Stimulated activated CD8-positive, alpha-beta memory T cell treated with anti-CD3 and anti-CD28 coated beads, Interleukin-7, amount 100 ng/mL, for 24 hours (primary cell): ENCODE results near the gene ABCB7.
"Not testable (repeated sequence)": the region's sequence is repeated elsewhere in the genome, so short reads cannot be mapped to it uniquely, and the experiment has no call there.

ENCODE experiments used
- DNase-seq: peaks from one replicate; pipeline ENCODE4 v3.0.0-alpha.2; 2020; ENCODE audit warnings: low read depth

The ABCB7 gene

DNA sequence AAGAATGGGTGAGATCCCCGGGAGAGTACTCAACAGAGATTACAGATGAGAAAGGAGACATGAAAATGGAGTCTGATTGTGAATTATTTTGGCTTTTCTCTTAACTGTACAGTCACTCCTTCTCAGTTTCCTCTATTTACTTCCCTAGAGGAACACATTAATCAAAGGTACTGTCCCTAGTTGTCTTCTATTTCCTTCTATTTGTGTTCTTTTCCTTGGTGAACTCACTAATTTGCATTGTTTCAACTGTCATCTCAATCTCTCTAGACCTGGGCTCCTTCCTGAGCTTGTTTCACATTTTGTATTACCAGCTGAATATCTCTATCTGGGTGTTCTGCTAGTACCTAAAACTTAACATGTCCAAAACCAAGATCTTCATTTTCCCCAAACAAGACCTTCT is 59.8 kb downstream of the ABCB7 start:
- DNase-seq = no peak

DNA sequence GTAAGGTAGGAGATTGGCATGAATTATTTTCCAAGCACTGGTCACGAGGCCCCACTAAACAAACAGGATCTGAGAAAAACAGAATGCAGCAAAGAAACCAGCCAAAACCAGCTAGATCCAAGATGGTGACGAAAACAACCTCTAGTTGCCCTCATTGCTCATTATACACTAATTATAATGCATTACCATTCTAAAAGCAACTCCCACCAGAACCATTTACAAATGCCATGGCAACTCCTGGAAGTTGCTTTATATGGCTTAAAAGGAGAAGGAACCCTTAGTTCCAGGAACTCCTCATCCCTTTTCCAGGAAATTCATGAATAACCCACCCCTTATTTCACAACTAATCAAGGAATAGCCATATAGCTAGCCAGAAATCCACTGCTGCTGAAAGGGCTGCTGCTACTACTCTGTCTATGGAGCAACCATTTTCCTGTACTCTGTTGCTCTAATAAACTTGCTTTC is 69.3 kb downstream of the ABCB7 start:
- no peak for DNase-seq

DNA sequence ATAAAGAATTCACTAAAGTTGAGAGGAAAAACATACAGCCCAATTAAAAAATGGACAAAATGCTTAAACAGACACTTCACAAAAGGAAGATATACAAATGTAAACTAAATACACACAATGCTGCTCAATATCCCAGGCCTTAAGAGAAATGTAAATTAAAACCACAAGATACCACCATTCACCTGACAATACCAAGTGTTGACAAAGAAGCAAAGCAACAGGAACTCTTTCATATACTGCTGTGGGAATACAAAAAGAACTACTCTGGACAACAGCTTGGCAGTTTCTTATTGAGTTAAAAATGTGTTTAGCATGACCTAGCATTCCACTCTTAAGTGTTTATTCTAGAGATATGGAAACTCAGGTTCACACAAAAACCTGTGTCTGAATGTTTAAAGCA is 71.3 kb downstream of the ABCB7 start:
- DNase-seq = no peak

DNA sequence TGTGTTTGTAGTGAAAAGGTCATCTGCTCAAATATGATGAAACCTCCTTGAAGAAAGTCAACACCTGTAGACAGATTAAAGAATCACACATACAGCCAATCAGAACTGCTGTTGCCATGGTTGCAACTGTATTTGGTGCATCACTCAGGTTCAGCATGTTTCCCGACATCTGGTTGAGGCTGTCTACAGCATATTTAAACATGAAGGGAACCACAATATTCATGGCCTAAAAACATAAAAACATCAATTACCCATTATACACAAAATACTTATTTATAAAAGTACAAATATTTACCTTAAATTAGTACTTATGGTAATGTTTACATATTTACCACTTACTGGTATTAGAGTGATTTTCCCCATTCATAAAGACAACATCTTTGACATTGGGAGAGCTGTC is 79.7 kb downstream of the ABCB7 start:
- no peak for DNase-seq

DNA sequence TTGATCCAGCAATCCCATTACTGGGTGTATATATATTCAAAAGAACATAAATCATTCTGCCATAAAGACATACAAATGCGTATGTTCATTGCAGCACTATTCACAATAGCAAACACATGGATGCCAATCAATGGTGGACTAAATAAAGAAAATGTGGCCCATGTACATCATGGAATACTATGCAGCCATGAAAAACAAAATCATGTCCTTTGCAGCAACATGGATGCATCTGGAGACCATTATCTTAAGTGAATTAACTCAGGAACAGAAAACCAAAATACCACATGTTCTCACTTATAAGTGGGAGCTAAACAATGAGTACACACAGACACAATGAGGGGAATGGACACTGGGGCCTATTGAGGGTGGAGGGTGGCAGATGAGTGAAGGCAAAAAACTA is 81.6 kb downstream of the ABCB7 start:
- DNase-seq = no peak

DNA sequence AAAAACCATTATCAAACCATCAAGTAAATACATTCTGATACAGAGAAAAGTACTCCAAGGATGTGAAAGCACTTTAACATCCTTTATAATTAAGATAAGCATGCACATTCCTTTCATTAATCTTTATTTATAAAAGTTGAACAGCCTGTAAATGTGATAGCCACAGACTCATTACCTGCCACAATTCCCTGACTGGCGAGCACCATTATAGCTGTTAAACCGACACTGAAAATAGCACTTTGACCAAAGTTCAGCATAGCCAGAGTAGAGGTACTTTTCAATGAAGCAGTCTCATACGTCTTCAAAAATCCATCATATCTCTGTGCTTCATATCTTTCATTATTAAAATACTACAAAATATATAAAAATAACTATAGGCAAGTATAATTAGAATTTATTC is 84.7 kb downstream of the ABCB7 start:
- no peak for DNase-seq

DNA sequence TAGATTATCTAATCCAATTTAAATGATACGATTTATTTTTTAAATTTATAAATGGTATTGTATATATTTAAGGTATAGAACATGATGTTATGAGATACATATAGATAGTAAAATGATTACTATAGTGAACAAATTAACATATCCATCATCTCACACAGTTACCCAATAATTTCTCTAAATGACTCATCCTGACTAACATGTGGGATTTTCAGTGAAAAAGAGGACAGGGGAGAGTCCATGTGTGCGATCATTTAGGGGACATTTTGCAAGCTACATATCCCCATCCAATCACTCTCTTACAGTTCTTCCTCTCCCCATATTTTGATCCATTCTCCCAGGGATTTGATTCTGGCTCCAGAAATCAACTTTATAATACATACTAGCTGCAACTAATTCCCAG is 88.2 kb downstream of the ABCB7 start:
- DNase-seq = no peak

DNA sequence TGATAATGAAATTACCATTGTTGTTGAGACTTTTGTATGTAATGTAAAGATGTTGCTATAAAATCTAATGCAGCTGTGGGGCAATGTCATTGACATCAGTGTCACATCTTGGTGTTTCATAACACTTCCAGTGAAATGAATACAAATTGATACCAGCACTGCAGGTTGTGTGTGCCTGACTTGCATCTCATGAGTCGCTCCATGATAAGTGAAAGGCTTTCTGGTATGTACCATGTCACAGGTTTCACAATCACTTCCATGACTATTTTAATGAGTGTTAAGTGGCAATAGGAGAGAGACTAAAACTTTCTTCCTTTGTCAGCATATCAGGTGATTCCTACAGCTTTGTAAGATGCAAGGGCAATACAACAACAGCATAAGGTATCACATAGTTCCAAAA is 94.4 kb downstream of the ABCB7 start:
- no peak for DNase-seq

DNA sequence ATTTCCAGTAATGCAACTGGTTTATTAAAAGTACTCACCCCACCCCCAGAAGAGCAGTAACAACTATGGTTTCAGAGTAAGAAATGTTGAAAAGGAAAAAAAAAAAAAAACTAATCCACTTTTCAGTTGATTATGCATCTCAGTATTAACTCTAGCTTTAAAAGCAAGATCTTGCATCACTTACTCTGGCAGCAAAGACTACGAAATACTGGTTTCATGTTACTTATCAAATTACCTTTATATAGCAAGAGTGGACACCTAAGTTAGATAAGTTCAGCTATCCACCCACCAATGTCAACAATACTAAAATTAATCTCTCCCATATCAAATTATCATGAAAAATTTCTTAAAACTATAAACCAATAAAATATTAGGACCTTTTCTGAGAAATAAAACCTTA is 105.0 kb downstream of the ABCB7 start:
- DNase-seq = no peak

DNA sequence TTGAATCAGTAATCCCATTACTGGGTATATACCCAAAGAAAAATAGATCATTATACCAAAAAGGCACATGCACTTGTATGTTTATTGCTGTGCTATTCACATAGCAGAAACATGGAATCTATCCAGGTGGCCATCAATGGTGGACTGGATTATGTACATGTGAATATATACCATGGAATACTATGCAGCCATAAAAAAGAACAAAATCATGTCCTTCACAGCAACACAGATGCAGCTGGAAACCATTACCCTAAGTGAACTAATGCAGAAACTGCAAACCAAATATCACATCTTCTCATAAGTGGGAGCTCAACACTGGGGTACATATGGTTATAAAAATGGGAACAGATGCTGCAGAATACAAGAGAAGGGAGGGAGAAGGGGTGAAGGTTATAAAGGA is 110.7 kb downstream of the ABCB7 start:
- DNase-seq = no peak

DNA sequence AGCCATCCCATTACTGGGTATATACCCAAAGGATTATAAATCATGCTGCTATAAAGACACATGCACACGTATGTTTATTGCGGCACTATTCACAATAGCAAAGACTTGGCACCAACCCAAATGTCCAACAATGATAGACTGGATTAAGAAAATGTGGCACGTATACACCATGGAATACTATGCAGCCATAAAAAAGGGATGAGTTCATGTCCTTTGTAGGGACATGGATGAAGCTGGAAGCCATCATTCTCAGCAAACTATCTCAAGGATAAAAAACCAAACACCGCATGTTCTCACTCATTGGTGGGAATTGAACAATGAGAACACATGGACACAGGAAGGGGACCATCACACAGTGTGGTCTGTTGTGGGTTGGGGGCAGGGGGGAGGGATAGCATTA is 111.9 kb downstream of the ABCB7 start:
- not testable (repeated sequence) for DNase-seq

DNA sequence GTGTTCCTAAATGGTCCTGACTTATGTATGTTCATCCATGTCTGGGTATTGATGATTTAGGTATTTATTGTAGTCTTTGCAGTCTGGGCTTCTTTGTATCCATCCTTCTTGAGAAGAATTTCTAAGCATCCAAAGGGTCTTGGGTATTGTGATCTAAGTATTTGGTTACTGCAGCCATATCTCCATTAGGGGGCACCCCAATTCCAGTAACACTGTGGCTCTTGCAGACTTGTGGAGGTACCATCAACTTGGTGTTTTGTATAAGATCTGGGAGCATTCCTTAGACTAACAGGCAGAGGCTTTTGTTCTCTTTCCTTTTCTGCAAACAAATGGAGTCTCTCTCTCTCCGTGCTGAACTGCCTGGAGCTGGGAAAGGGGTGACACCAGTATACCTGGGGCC is 117.2 kb downstream of the ABCB7 start:
- no peak for DNase-seq
